ENCODE results near the gene PSMA6. TPM values are rescaled to one million over a fixed set of nuclear protein-coding genes. Genes with fewer than 3 reads are reported as not detected.

PSMA6 gene
- total and polyA plus RNA-seq, 2 of the 13 experiments (the other 11 are each of a cell fraction or from before 2014, with no cell fraction given) = 525 to 1,109 TPM

- no peak for TF ChIP-seq ZUFSP (CRISPR knock-in tag; IDR thresholded peaks at IDR 0.05; ENCODE audit: borderline replicate concordance)
- no peak for TF ChIP-seq MBNL3 (CRISPR knock-in tag; conservative IDR thresholded peaks at IDR 0.05)
- peak; percentile 98 for TF ChIP-seq YEATS4 (CRISPR knock-in tag; IDR thresholded peaks at IDR 0.05; ENCODE audit: borderline replicate concordance)
- no peak for TF ChIP-seq ZNF878 (CRISPR knock-in tag; IDR thresholded peaks at IDR 0.05)
- peak; percentile 40 for TF ChIP-seq SIN3B (IDR thresholded peaks at IDR 0.05; ENCODE audit: low read length)
- TF ChIP-seq ATRX (CRISPR knock-in tag; IDR thresholded peaks at IDR 0.05; ENCODE audit: borderline replicate concordance) = no peak; the same call in 1 of the 2 replicates
- TF ChIP-seq, protein P1, sequence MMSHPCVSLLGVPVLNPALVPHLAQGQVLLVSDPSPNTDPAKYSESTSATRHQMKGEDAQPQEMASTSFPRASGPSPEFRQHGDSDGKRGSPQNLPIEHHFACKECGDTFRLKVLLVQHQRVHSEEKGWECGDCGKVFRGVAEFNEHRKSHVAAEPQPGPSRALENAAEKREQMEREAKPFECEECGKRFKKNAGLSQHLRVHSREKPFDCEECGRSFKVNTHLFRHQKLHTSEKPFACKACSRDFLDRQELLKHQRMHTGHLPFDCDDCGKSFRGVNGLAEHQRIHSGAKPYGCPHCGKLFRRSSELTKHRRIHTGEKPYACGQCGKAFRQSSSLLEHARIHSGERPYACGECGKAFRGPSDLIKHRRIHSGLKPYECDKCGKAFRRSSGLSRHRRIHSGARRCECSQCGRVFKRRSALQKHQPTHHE (CRISPR knock-in tag; IDR thresholded peaks at IDR 0.05; ENCODE audit: borderline replicate concordance) = peak; percentile 100
- TF ChIP-seq ZNF670 (CRISPR knock-in tag; IDR thresholded peaks at IDR 0.05; ENCODE audit: borderline replicate concordance) = no peak
- TF ChIP-seq, protein P2, sequence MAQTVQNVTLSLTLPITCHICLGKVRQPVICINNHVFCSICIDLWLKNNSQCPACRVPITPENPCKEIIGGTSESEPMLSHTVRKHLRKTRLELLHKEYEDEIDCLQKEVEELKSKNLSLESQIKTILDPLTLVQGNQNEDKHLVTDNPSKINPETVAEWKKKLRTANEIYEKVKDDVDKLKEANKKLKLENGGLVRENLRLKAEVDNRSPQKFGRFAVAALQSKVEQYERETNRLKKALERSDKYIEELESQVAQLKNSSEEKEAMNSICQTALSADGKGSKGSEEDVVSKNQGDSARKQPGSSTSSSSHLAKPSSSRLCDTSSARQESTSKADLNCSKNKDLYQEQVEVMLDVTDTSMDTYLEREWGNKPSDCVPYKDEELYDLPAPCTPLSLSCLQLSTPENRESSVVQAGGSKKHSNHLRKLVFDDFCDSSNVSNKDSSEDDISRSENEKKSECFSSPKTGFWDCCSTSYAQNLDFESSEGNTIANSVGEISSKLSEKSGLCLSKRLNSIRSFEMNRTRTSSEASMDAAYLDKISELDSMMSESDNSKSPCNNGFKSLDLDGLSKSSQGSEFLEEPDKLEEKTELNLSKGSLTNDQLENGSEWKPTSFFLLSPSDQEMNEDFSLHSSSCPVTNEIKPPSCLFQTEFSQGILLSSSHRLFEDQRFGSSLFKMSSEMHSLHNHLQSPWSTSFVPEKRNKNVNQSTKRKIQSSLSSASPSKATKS (CRISPR knock-in tag; IDR thresholded peaks at IDR 0.05) = no peak
- peak; percentile 82 for TF ChIP-seq AGO1 (IDR thresholded peaks at IDR 0.05; ENCODE audit: low read depth, low read length, poor library complexity, severe bottlenecking)
- TF ChIP-seq ERF (CRISPR knock-in tag; IDR thresholded peaks at IDR 0.05) = peak; percentile 99
- no peak for TF ChIP-seq NONO (IDR thresholded peaks at IDR 0.05)
- no peak for TF ChIP-seq NONO (CRISPR knock-in tag; conservative IDR thresholded peaks at IDR 0.05)
- peak; percentile 98 for TF ChIP-seq ZBTB3 (CRISPR knock-in tag; IDR thresholded peaks at IDR 0.05; ENCODE audit: borderline replicate concordance, low read depth)
- TF ChIP-seq MEF2D (CRISPR knock-in tag; IDR thresholded peaks at IDR 0.05) = peak; percentile 99
- no peak for TF ChIP-seq ZNF30 (CRISPR knock-in tag; IDR thresholded peaks at IDR 0.05)
- TF ChIP-seq NBN (conservative IDR thresholded peaks at IDR 0.05) = no peak
- TF ChIP-seq PRMT3 (CRISPR knock-in tag; IDR thresholded peaks at IDR 0.05; ENCODE audit: borderline replicate concordance, low read depth) = no peak
- TF ChIP-seq, protein P3, sequence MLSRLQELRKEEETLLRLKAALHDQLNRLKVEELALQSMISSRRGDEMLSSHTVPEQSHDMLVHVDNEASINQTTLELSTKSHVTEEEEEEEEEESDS (CRISPR knock-in tag; IDR thresholded peaks at IDR 0.05; ENCODE audit: borderline replicate concordance) = peak; percentile 93; the same call in 1 of the 2 replicates
- peak; percentile 74; the same call in 1 of the 2 replicates for TF ChIP-seq ZNF777 (CRISPR knock-in tag; IDR thresholded peaks at IDR 0.05)
- no peak for TF ChIP-seq SRF (IDR thresholded peaks at IDR 0.05; ENCODE audit: low read depth, low read length)
- no peak for TF ChIP-seq ZNF558 (CRISPR knock-in tag; IDR thresholded peaks at IDR 0.05; ENCODE audit: borderline replicate concordance)
- TF ChIP-seq MYPOP (CRISPR knock-in tag; IDR thresholded peaks at IDR 0.05) = no peak
- peak; percentile 29; the same call in 1 of the 2 replicates for TF ChIP-seq ADNP (CRISPR knock-in tag; IDR thresholded peaks at IDR 0.05)
These were observed 44.5 kb downstream of the PSMA6 start (continued) for GRCh38 chr14:35336494-35337268.
